ENCODE results near the gene ALAS1. TPM values are rescaled to one million over a fixed set of nuclear protein-coding genes. Genes with fewer than 3 reads are reported as not detected.

Gene ALAS1
- total RNA-seq, 1 donor from 2014 or later: 56.3 TPM

GRCh38 chr3:52188556-52188955 is 9.4 kb upstream of the ALAS1 start:
- Histone ChIP-seq H2AFZ (ENCODE audit: low read depth, low read length) (no peak overlapping the region), H3K79me2 (ENCODE audit: insufficient read depth, low read length) (no peaks in the 10 kb centered on the region), H3K4me2 (ENCODE audit: low read length) (no peak overlapping the region), H3K9me3 (ENCODE audit: insufficient read depth, low read depth, low read length) (no peaks in the 10 kb centered on the region), H3K27ac (ENCODE audit: low read depth, low read length) (no peak overlapping the region), H3K9ac (ENCODE audit: low read length) (no peak overlapping the region), H4K20me1 (ENCODE audit: insufficient read depth, low read length) (no peaks in the 10 kb centered on the region), H3K4me1 (ENCODE audit: insufficient read depth, low read length) (peaks cover 9% of the 10 kb centered on the region), H3K4me3 (ENCODE audit: insufficient read depth, low read depth, low read length) (no peak overlapping the region), H3K27me3 (ENCODE audit: insufficient read depth, low read length) (no peaks in the 10 kb centered on the region), H3K36me3 (ENCODE audit: insufficient read depth, low read length) (no peaks in the 10 kb centered on the region)
- FAIRE-seq (no peak), DNase-seq (ENCODE audit: low read depth) (no peak)
- H3K27ac Mint-ChIP-seq (ENCODE audit: unreplicated experiment): no peak overlapping the region
- H3K36me3 Mint-ChIP-seq (ENCODE audit: low read depth, unreplicated experiment): no peaks in the 10 kb centered on the region
- no peaks in the 10 kb centered on the region for H3K4me1 Mint-ChIP-seq (ENCODE audit: low read depth, unreplicated experiment)
- peaks cover 6% of the 10 kb centered on the region for H3K9me3 Mint-ChIP-seq (ENCODE audit: unreplicated experiment)
- TF ChIP-seq CTCF (IDR thresholded peaks at IDR 0.05; ENCODE audit: insufficient read depth, low read depth, low read length) (no peak), EZH2 (IDR thresholded peaks at IDR 0.05; ENCODE audit: insufficient read depth, low read length) (no peak)
- H3K4me3 Mint-ChIP-seq (ENCODE audit: unreplicated experiment): no peak overlapping the region
- peaks cover 10% of the 10 kb centered on the region for H3K27me3 Mint-ChIP-seq (ENCODE audit: low read depth, unreplicated experiment)

- peak; percentile 34 for DNase-seq (ENCODE audit: low read depth)
- Histone ChIP-seq H3K36me3 (ENCODE audit: insufficient read depth, low read length) (no peaks in the 10 kb centered on the region), H4K20me1 (ENCODE audit: insufficient read depth, low read length) (no peaks in the 10 kb centered on the region), H3K4me1 (ENCODE audit: insufficient read depth, low read length) (peaks cover 9% of the 10 kb centered on the region), H2AFZ (ENCODE audit: low read depth, low read length) (peak overlapping the region; percentile 32), H3K4me3 (ENCODE audit: insufficient read depth, low read depth, low read length) (no peak overlapping the region), H3K9me3 (ENCODE audit: insufficient read depth, low read depth, low read length) (no peaks in the 10 kb centered on the region), H3K4me2 (ENCODE audit: low read length) (peak overlapping the region; percentile 7), H3K27me3 (ENCODE audit: insufficient read depth, low read length) (no peaks in the 10 kb centered on the region), H3K9ac (ENCODE audit: low read length) (no peak overlapping the region), H3K79me2 (ENCODE audit: insufficient read depth, low read length) (no peaks in the 10 kb centered on the region), H3K27ac (ENCODE audit: low read depth, low read length) (no peak overlapping the region)
- peaks cover 13% of the 10 kb centered on the region for H3K27me3 Mint-ChIP-seq (ENCODE audit: low read depth, unreplicated experiment)
- no peak for TF ChIP-seq CTCF (IDR thresholded peaks at IDR 0.05; ENCODE audit: insufficient read depth, low read depth, low read length)
- TF ChIP-seq EZH2 (IDR thresholded peaks at IDR 0.05; ENCODE audit: insufficient read depth, low read length): no peak
- H3K9me3 Mint-ChIP-seq (ENCODE audit: unreplicated experiment): peaks cover 4% of the 10 kb centered on the region
- no peaks in the 10 kb centered on the region for H3K4me1 Mint-ChIP-seq (ENCODE audit: low read depth, unreplicated experiment)
- H3K27ac Mint-ChIP-seq (ENCODE audit: unreplicated experiment): no peak overlapping the region
- H3K36me3 Mint-ChIP-seq (ENCODE audit: low read depth, unreplicated experiment): no peaks in the 10 kb centered on the region
- no peak overlapping the region for H3K4me3 Mint-ChIP-seq (ENCODE audit: unreplicated experiment)
- FAIRE-seq: no peak
These were observed 7.5 kb upstream of the ALAS1 start for GRCh38 chr3:52190294-52191074.

- Mint-ChIP-seq H3K27ac (ENCODE audit: unreplicated experiment) (no peak overlapping the region), H3K4me1 (ENCODE audit: low read depth, unreplicated experiment) (no peaks in the 10 kb centered on the region), H3K36me3 (ENCODE audit: low read depth, unreplicated experiment) (no peaks in the 10 kb centered on the region), H3K4me3 (ENCODE audit: unreplicated experiment) (no peak overlapping the region), H3K27me3 (ENCODE audit: low read depth, unreplicated experiment) (peaks cover 10% of the 10 kb centered on the region), H3K9me3 (ENCODE audit: unreplicated experiment) (peaks cover 3% of the 10 kb centered on the region)
- H3K9ac ChIP-seq (ENCODE audit: low read length): no peak overlapping the region
- no peaks in the 10 kb centered on the region for H3K9me3 ChIP-seq (ENCODE audit: insufficient read depth, low read depth, low read length)
- FAIRE-seq (no peak), DNase-seq (ENCODE audit: low read depth) (no peak)
- no peaks in the 10 kb centered on the region for H4K20me1 ChIP-seq (ENCODE audit: insufficient read depth, low read length)
- H3K4me2 ChIP-seq (ENCODE audit: low read length): no peak overlapping the region
- no peak overlapping the region for H3K4me3 ChIP-seq (ENCODE audit: insufficient read depth, low read depth, low read length)
- no peak overlapping the region for H3K27ac ChIP-seq (ENCODE audit: low read depth, low read length)
- H3K36me3 ChIP-seq (ENCODE audit: insufficient read depth, low read length): no peaks in the 10 kb centered on the region
- TF ChIP-seq EZH2 (IDR thresholded peaks at IDR 0.05; ENCODE audit: insufficient read depth, low read length) (no peak), CTCF (IDR thresholded peaks at IDR 0.05; ENCODE audit: insufficient read depth, low read depth, low read length) (no peak)
- H3K79me2 ChIP-seq (ENCODE audit: insufficient read depth, low read length): no peaks in the 10 kb centered on the region
- H3K4me1 ChIP-seq (ENCODE audit: insufficient read depth, low read length): peaks cover 9% of the 10 kb centered on the region
- H2AFZ ChIP-seq (ENCODE audit: low read depth, low read length): no peak overlapping the region
- no peaks in the 10 kb centered on the region for H3K27me3 ChIP-seq (ENCODE audit: insufficient read depth, low read length)
These were observed 6.3 kb upstream of the ALAS1 start for GRCh38 chr3:52191663-52192062.
